ENCODE measurements around the gene MED15. TPM values are rescaled to one million over a fixed set of nuclear protein-coding genes. Genes with fewer than 3 reads are reported as not detected.

The MED15 gene
- total and polyA plus RNA-seq, 2 of the 4 experiments (the other 2 are of a cell fraction): 19.0 to 68.8 TPM

DNA sequence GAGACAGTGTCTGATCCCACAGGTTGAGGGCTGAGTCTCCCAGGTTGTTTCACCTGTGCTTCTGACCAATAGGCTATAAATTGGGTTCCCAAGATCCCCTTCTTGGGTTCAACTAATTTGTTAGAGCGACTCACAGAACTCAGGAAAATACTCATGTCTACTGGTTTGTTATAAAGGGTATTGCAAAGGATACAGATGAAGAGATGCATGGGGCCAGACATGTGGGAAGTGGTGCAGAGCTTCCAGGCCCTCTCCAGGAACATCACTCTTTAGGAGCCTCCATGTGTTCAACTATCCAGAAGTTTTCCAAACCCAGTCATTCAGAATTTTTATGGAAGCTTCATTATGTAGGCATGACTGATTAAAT lies 16.5 kb upstream of the MED15 start:
- no peak overlapping the region for H2BK20ac ChIP-seq (ENCODE audit: low read depth, low read length)
- dilution Hi-C loops (cut with HindIII; ENCODE audit: low sequenced_read_pairs, unreplicated experiment): no loop called here
- H4K20me1 ChIP-seq (ENCODE audit: insufficient read depth, low read length): peaks cover 47% of the 10 kb centered on the region
- BruUV-seq (replicated peaks): no TSS peak
- no peak overlapping the region for H3K4me2 ChIP-seq (ENCODE audit: low read depth, low read length)
- peaks cover 57 to 83% of the 10 kb centered on the region in 2 experiments for H3K79me1 ChIP-seq (ENCODE audit: low read depth in 1 of 2, low read length in 2 of 2)
- WGBS, 2 experiments (ENCODE audit: extremely low coverage in 2 of 2, insufficient read length in 1 of 2): no CpG with 5 or more reads among the region's 1 CpG
- H3K14ac ChIP-seq (replicated peaks; ENCODE audit: low read depth, low read length): no peak overlapping the region
- no peak overlapping the region for H2AK5ac ChIP-seq (ENCODE audit: low read depth, low read length)
- no peak for ATAC-seq (ENCODE audit: low read depth)
- H3K4me1 ChIP-seq (ENCODE audit: control insufficient read depth, insufficient read depth, low read length): peaks cover 5% of the 10 kb centered on the region
- H3K9me3 ChIP-seq (ENCODE audit: control insufficient read depth, insufficient read depth, low read length): no peaks in the 10 kb centered on the region
- peaks cover 9% of the 10 kb centered on the region; the same call in 1 of the 2 replicates for H3K36me3 ChIP-seq (ENCODE audit: control insufficient read depth, insufficient read depth, low read length)
- no peak overlapping the region for H2AFZ ChIP-seq (replicated peaks; ENCODE audit: low read length, poor library complexity)
- H3K18ac ChIP-seq (ENCODE audit: low read depth, low read length): no peak overlapping the region
- H3K4me3 ChIP-seq (ENCODE audit: insufficient read depth, low read depth, low read length): no peak overlapping the region
- H2AK9ac ChIP-seq (replicated peaks; ENCODE audit: low read depth, low read length, poor library complexity): no peak overlapping the region
- no peak overlapping the region for H4K8ac ChIP-seq (ENCODE audit: low read depth in 2 of 2, low read length in 2 of 2)
- H3K9me1 ChIP-seq (ENCODE audit: insufficient read depth, low read length): peaks cover 24% of the 10 kb centered on the region
- CTCF ChIA-PET: no interaction called here
- no peak overlapping the region for H3K56ac ChIP-seq (ENCODE audit: extremely low read depth, insufficient read depth, low read length)
- in situ Hi-C loops (cut with MboI; ENCODE audit: low sequenced_read_pairs): no loop called here
- H2BK120ac ChIP-seq (ENCODE audit: low read depth, low read length): no peak overlapping the region
- POLR2A ChIA-PET (ENCODE audit: unreplicated experiment): interaction anchor here (0.6 kb wide), 1 partner anchor 81 kb away, joined by 3 read pairs; no protein-coding TSS in a partner anchor
- H3K9ac ChIP-seq (ENCODE audit: low read depth, low read length): no peak overlapping the region
- no peak overlapping the region for H4K91ac ChIP-seq (ENCODE audit: insufficient read depth, low read depth, low read length)
- no peak overlapping the region for H2BK5ac ChIP-seq (ENCODE audit: low read depth, low read length, poor library complexity, severe bottlenecking)
- TF ChIP-seq MXI1 (IDR thresholded peaks at IDR 0.05; ENCODE audit: borderline replicate concordance, low read depth, low read length) (no peak), NFE2L2 (IDR thresholded peaks at IDR 0.05; ENCODE audit: low read depth, low read length) (no peak), RAD21 (IDR thresholded peaks at IDR 0.05; ENCODE audit: low read length) (no peak), CEBPB (IDR thresholded peaks at IDR 0.05; ENCODE audit: low read depth, low read length) (no peak), MAFK (IDR thresholded peaks at IDR 0.05; ENCODE audit: low read depth, low read length) (no peak), SMC3 (IDR thresholded peaks at IDR 0.05; ENCODE audit: low read depth, low read length) (no peak), POLR2A (IDR thresholded peaks at IDR 0.05; ENCODE audit: low read depth, low read length) (no peak), RFX5 (IDR thresholded peaks at IDR 0.05; ENCODE audit: low read depth, low read length) (no peak), RCOR1 (IDR thresholded peaks at IDR 0.05; ENCODE audit: insufficient replicate concordance, low read length) (no peak), BHLHE40 (IDR thresholded peaks at IDR 0.05; ENCODE audit: low read depth, low read length) (no peak), FOS (IDR thresholded peaks at IDR 0.05; ENCODE audit: low read depth, low read length) (no peak), MAZ (IDR thresholded peaks at IDR 0.05; ENCODE audit: borderline replicate concordance, low read depth, low read length) (no peak), CHD1 (IDR thresholded peaks at IDR 0.05; ENCODE audit: low read depth, low read length) (no peak), USF2 (IDR thresholded peaks at IDR 0.05; ENCODE audit: low read depth, low read length) (no peak)
- TF ChIP-seq, protein P1, sequence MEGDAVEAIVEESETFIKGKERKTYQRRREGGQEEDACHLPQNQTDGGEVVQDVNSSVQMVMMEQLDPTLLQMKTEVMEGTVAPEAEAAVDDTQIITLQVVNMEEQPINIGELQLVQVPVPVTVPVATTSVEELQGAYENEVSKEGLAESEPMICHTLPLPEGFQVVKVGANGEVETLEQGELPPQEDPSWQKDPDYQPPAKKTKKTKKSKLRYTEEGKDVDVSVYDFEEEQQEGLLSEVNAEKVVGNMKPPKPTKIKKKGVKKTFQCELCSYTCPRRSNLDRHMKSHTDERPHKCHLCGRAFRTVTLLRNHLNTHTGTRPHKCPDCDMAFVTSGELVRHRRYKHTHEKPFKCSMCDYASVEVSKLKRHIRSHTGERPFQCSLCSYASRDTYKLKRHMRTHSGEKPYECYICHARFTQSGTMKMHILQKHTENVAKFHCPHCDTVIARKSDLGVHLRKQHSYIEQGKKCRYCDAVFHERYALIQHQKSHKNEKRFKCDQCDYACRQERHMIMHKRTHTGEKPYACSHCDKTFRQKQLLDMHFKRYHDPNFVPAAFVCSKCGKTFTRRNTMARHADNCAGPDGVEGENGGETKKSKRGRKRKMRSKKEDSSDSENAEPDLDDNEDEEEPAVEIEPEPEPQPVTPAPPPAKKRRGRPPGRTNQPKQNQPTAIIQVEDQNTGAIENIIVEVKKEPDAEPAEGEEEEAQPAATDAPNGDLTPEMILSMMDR (conservative IDR thresholded peaks at IDR 0.05; ENCODE audit: low read depth, low read length): no peak
- TF ChIP-seq, protein P2, sequence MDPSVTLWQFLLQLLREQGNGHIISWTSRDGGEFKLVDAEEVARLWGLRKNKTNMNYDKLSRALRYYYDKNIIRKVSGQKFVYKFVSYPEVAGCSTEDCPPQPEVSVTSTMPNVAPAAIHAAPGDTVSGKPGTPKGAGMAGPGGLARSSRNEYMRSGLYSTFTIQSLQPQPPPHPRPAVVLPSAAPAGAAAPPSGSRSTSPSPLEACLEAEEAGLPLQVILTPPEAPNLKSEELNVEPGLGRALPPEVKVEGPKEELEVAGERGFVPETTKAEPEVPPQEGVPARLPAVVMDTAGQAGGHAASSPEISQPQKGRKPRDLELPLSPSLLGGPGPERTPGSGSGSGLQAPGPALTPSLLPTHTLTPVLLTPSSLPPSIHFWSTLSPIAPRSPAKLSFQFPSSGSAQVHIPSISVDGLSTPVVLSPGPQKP (IDR thresholded peaks at IDR 0.05; ENCODE audit: borderline replicate concordance, low read depth, low read length): no peak
- H3K27ac ChIP-seq (ENCODE audit: insufficient read depth, low read length): no peak overlapping the region
- no peak overlapping the region for H4K5ac ChIP-seq (ENCODE audit: low read depth, low read length)
- H3K27me3 ChIP-seq (ENCODE audit: control insufficient read depth, insufficient read depth, low read length): no peaks in the 10 kb centered on the region
- no peak for DNase-seq
- no peak overlapping the region for H3K23ac ChIP-seq (ENCODE audit: low read depth, low read length)
- no peak overlapping the region for H3K4ac ChIP-seq (ENCODE audit: low read depth, low read length)
- intact Hi-C loops (cut with micrococcal nuclease): no loop called here
- no peak overlapping the region for H2BK15ac ChIP-seq (ENCODE audit: low read depth, low read length)

Measured in IMR-90 (cell line).